ENCODE measurements around the gene SMURF2.

GRCh38 chr17:64496348-64496785 lies 165.7 kb downstream of the SMURF2 start:
- TF ChIP-seq, protein P1, sequence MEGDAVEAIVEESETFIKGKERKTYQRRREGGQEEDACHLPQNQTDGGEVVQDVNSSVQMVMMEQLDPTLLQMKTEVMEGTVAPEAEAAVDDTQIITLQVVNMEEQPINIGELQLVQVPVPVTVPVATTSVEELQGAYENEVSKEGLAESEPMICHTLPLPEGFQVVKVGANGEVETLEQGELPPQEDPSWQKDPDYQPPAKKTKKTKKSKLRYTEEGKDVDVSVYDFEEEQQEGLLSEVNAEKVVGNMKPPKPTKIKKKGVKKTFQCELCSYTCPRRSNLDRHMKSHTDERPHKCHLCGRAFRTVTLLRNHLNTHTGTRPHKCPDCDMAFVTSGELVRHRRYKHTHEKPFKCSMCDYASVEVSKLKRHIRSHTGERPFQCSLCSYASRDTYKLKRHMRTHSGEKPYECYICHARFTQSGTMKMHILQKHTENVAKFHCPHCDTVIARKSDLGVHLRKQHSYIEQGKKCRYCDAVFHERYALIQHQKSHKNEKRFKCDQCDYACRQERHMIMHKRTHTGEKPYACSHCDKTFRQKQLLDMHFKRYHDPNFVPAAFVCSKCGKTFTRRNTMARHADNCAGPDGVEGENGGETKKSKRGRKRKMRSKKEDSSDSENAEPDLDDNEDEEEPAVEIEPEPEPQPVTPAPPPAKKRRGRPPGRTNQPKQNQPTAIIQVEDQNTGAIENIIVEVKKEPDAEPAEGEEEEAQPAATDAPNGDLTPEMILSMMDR (IDR thresholded peaks at IDR 0.05 in 2 of 3, conservative IDR thresholded peaks at IDR 0.05 in 1 of 3; ENCODE audit: borderline replicate concordance in 1 of 3, insufficient read depth in 1 of 3, low read depth in 2 of 3, low read length in 2 of 3): no peak
- TF ChIP-seq RAD21 (IDR thresholded peaks at IDR 0.05; ENCODE audit: low read depth): no peak
- TF ChIP-seq SIN3A (IDR thresholded peaks at IDR 0.05; ENCODE audit: low read depth): no peak

All from HCT116 (cell line).